Hepatocyte (in vitro differentiated cells): ENCODE measurements around the gene EPAS1. TPM values are rescaled to one million over a fixed set of nuclear protein-coding genes. Genes with fewer than 3 reads are reported as not detected.

Experiments
- DNase-seq: peaks from one replicate; pipeline ENCODE4 v3.0.0-alpha.2; 2016; ENCODE audit warnings: low spot score
- H2AFZ ChIP-seq: fragments of 200-600 bp; sonication (generic); 2 replicates; pipeline ENCODE4 v1.6.0; 2016; ENCODE audit warnings: antibody characterized with exemption, mild to moderate bottlenecking
- H3K27ac ChIP-seq: fragments of 200-600 bp; sonication (generic); 2 replicates; pipeline ENCODE4 v1.5.1; 2016; ENCODE audit warnings: mild to moderate bottlenecking
- H3K27me3 ChIP-seq: fragments of 200-600 bp; sonication (generic); 2 replicates; pipeline ENCODE4 v1.6.1; 2016
- H3K36me3 ChIP-seq: fragments of 200-600 bp; sonication (generic); replicated peaks from 2 replicates; pipeline ENCODE4 v1.5.1; 2016; ENCODE audit warnings: low read depth; ENCODE audit not compliant: insufficient read depth
- H3K4me1 ChIP-seq: fragments of 200-600 bp; sonication (generic); 2 replicates; pipeline ENCODE4 v1.5.1; 2016; ENCODE audit warnings: mild to moderate bottlenecking, moderate library complexity; ENCODE audit not compliant: insufficient read depth
- H3K4me2 ChIP-seq: fragments of 200-600 bp; sonication (generic); 2 replicates; pipeline ENCODE4 v1.6.0; 2016
- H3K4me3 ChIP-seq: fragments of 200-600 bp; sonication (generic); 2 replicates; pipeline ENCODE4 v1.5.1; 2016; ENCODE audit warnings: mild to moderate bottlenecking
- H3K79me2 ChIP-seq: fragments of 200-600 bp; sonication (generic); 2 replicates; pipeline ENCODE4 v1.6.0; 2017; ENCODE audit warnings: mild to moderate bottlenecking
- H3K9me2 ChIP-seq: fragments of 200-600 bp; sonication (generic); replicated peaks from 2 replicates; pipeline ENCODE4 v1.6.0; 2017; ENCODE audit warnings: mild to moderate bottlenecking; ENCODE audit not compliant: insufficient read depth
- H3K9me3 ChIP-seq: fragments of 200-600 bp; sonication (generic); 2 replicates; pipeline ENCODE4 v1.5.1; 2016; ENCODE audit warnings: low read depth, mild to moderate bottlenecking
- H4K20me1 ChIP-seq: fragments of 200-600 bp; sonication (generic); 2 replicates; pipeline ENCODE4 v1.6.0; 2016; ENCODE audit warnings: mild to moderate bottlenecking; ENCODE audit not compliant: insufficient read depth, poor library complexity, severe bottlenecking
- CTCF ChIP-seq: fragments of 200-600 bp; sonication (generic); IDR thresholded peaks from 2 replicates; pipeline ENCODE4 v1.5.1; 2016; ENCODE audit warnings: antibody characterized with exemption, mild to moderate bottlenecking; ENCODE audit not compliant: poor library complexity
- EZH2 ChIP-seq: fragments of 200-600 bp; sonication (generic); IDR thresholded peaks from 2 replicates; pipeline ENCODE4 v1.6.1; 2016; ENCODE audit warnings: antibody characterized with exemption, mild to moderate bottlenecking, borderline replicate concordance
- EZH2phosphoT487 ChIP-seq: fragments of 200-600 bp; sonication (generic); IDR thresholded peaks from one replicate; pipeline ENCODE4 v1.6.1; 2018; ENCODE audit warnings: antibody characterized with exemption, mild to moderate bottlenecking, low read depth, moderate library complexity; ENCODE audit not compliant: unreplicated experiment, severe bottlenecking
- WGBS: methylation state at CpG from one replicate; pipeline ENCODE4 v1.1.6; 2016; ENCODE audit warnings: low lambda C conversion rate; ENCODE audit errors: missing lambda C conversion rate; 5-methylcytosine and 5-hydroxymethylcytosine counted together
- polyA plus RNA-seq: library from polyadenylated mRNA; unstranded; fragments of >200 nt; fragmentation: Nextera tagmentation; extraction: Ambion mirVana; gene quantifications from 2 replicates; pipeline ENCODE4 v1.2.1, GENCODE V29; 2016
- total RNA-seq: library from RNA; depleted of rRNA; stranded (reverse); fragments of >200 nt; gene quantifications from 2 replicates; pipeline ENCODE4 v1.2.3, GENCODE V29; 2014

EPAS1 gene
- total and polyA plus RNA-seq, 2 experiments from 2014 or later = 112 to 115 TPM

DNA sequence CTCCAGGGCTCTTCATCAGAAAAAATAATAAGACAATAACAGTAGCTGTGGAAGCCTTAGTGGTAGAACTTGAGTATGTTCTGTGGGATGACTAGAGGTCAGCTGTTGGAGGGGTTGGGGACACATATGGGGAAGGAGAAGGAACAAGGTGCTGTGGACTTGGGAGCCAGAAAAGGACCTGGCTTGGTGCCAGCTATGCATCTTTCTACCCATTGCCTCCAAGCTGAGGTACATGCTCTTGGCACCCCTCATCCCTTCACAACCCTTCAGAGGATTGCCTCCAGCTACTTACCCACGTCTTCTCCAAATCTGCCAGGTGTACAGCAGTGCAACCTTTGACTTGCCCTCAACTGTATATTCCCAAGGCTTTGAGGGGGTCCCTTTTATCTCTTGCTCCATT lies 15.3 kb upstream of the EPAS1 start:
- 100% methylated on average over 1 of the region's 1 CpG for WGBS
- no peak for DNase-seq
- H3K4me2 ChIP-seq = no peak overlapping the region

GRCh38 chr2:46283693-46284092 lies 13.5 kb upstream of the EPAS1 start:
- no peak overlapping the region for H3K4me2 ChIP-seq
- H3K9me3 ChIP-seq = no peaks in the 10 kb centered on the region
- no peak overlapping the region for H2AFZ ChIP-seq
- H3K4me1 ChIP-seq = peaks cover 9% of the 10 kb centered on the region
- no peaks in the 10 kb centered on the region for H4K20me1 ChIP-seq
- H3K27ac ChIP-seq = no peak overlapping the region
- no peaks in the 10 kb centered on the region for H3K9me2 ChIP-seq
- TF ChIP-seq EZH2 (no peak), EZH2phosphoT487 (no peak), CTCF (no peak)
- 65% methylated on average over 3 of the region's 3 CpGs for WGBS
- DNase-seq = no peak
- H3K36me3 ChIP-seq = no peaks in the 10 kb centered on the region
- no peak overlapping the region for H3K4me3 ChIP-seq
- H3K79me2 ChIP-seq = no peaks in the 10 kb centered on the region
- H3K27me3 ChIP-seq = no peaks in the 10 kb centered on the region

More for the DNA sequence above, 15.3 kb upstream of the EPAS1 start:
- Histone ChIP-seq H3K4me1 (peaks cover 11% of the 10 kb centered on the region), H3K4me3 (no peak overlapping the region), H3K27ac (no peak overlapping the region), H3K27me3 (no peaks in the 10 kb centered on the region), H3K79me2 (no peaks in the 10 kb centered on the region), H3K9me2 (no peaks in the 10 kb centered on the region), H3K9me3 (no peaks in the 10 kb centered on the region), H4K20me1 (no peaks in the 10 kb centered on the region), H3K36me3 (no peaks in the 10 kb centered on the region), H2AFZ (no peak overlapping the region)
- TF ChIP-seq CTCF (no peak), EZH2phosphoT487 (no peak), EZH2 (no peak)

DNA sequence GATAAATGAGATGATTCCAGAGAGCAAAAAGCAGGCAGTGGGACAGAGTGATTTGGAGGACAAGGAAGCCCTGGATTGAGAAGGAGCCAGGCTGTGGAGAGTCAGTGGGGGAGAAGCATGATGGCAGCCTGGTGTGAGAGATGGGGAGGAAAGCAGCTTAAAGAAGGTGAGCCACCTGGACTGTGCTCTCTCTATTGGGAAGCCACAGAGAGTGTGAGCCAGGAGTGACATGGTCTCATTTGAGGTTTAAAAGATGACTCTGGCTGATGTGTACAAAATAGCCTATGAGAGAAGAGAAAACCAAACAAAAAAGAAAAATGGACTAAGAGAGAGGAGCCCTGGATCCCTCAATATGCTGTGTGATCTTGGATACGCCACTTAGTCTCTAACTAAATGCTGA lies 12.9 kb upstream of the EPAS1 start:
- no peaks in the 10 kb centered on the region for H3K79me2 ChIP-seq
- 100% methylated on average over 1 of the region's 1 CpG for WGBS
- no peaks in the 10 kb centered on the region for H3K36me3 ChIP-seq
- no peak overlapping the region for H2AFZ ChIP-seq
- no peak overlapping the region for H3K27ac ChIP-seq
- H3K4me1 ChIP-seq = peaks cover 9% of the 10 kb centered on the region
- no peak for DNase-seq
- no peak overlapping the region for H3K4me3 ChIP-seq
- TF ChIP-seq CTCF (no peak), EZH2phosphoT487 (no peak), EZH2 (no peak)
- no peaks in the 10 kb centered on the region for H3K9me3 ChIP-seq
- H3K4me2 ChIP-seq = no peak overlapping the region
- H3K9me2 ChIP-seq = no peaks in the 10 kb centered on the region
- H3K27me3 ChIP-seq = no peaks in the 10 kb centered on the region
- H4K20me1 ChIP-seq = no peaks in the 10 kb centered on the region

GRCh38 chr2:46284796-46285195 lies 12.4 kb upstream of the EPAS1 start:
- H3K27me3 ChIP-seq = no peaks in the 10 kb centered on the region
- no peak for TF ChIP-seq EZH2phosphoT487
- no peak for TF ChIP-seq EZH2
- no peak for TF ChIP-seq CTCF
- no peak overlapping the region for H3K4me3 ChIP-seq
- no peak for DNase-seq
- H3K4me2 ChIP-seq = no peak overlapping the region
- H2AFZ ChIP-seq = no peak overlapping the region
- 63% methylated on average over 5 of the region's 5 CpGs for WGBS
- no peaks in the 10 kb centered on the region for H3K9me2 ChIP-seq
- H3K4me1 ChIP-seq = peaks cover 12% of the 10 kb centered on the region
- H3K36me3 ChIP-seq = no peaks in the 10 kb centered on the region
- no peaks in the 10 kb centered on the region for H3K79me2 ChIP-seq
- H3K27ac ChIP-seq = no peak overlapping the region
- no peaks in the 10 kb centered on the region for H4K20me1 ChIP-seq
- no peaks in the 10 kb centered on the region for H3K9me3 ChIP-seq
